ENCODE measurements around the gene RIPOR3.

The RIPOR3 gene

DNA sequence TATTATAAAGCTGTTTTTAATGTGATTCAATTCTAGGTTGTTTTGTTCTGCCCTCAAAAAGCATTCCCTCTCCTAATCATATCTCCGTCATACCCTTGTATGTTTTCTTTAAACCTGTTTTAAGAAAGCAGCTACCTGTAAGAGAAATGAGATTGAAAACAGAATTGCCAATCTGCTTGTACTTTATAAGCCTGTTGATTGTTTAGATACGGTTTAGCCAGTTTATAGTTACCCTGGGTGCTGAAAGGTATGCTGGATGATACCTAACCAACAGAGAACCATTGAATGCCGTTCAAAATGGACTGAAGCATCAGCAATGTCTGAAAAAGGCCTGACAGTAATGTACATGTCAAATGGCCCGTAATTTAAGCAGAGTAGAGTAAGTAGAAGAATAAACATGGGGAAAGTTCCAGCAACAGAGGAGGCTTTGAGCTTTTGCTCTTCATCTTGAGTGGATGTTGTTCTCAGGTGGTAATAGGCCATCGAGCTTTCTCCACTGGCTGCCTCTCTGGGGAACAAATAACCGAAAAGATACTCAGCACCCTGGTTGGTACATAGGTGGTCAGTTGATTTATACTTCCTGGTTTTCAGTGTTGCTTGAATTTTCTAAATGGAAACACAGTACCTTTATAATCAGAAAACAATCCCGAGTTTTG, 153.7 kb downstream of the RIPOR3 start:
- TF ChIP-seq CTCF (IDR thresholded peaks at IDR 0.05): no peak
- H3K27ac ChIP-seq: peak overlapping the region; percentile 83
- H3K4me1 ChIP-seq (ENCODE audit: control insufficient read depth in 1 of 2, insufficient read depth in 1 of 2, low read depth in 1 of 2, low read length in 1 of 2): peaks cover 71 to 77% of the 10 kb centered on the region in 2 experiments
- no peaks in the 10 kb centered on the region for H3K36me3 ChIP-seq
- H3K27me3 ChIP-seq: no peaks in the 10 kb centered on the region
- peak overlapping the region in 1 of 2 experiments; percentile 22 for H3K4me3 ChIP-seq (ENCODE audit: low read depth in 1 of 2, low read length in 1 of 2)
- no peaks in the 10 kb centered on the region for H3K9me3 ChIP-seq

DNA sequence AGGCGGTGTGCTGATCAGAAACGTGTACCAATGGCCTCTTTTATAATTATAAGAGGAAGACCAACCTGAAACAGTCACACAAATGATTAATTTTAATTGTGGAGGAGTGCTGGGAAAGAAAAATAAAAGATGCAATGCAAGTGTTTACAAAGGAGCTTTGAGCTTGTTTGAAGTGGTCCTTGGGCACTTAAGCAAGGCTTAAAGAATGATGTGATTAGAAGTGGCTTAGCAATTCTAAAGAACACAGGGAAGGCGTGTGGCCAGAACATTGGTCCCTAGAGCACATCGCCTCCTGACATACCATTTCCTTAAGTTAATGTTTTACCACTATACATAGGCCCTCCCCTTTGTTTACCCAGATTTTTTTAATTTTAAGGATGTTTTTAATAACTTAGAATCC, 155.0 kb downstream of the RIPOR3 start:
- H3K27me3 ChIP-seq: no peaks in the 10 kb centered on the region
- no peak overlapping the region for H3K4me3 ChIP-seq (ENCODE audit: low read depth in 1 of 2, low read length in 1 of 2)
- TF ChIP-seq CTCF (IDR thresholded peaks at IDR 0.05): no peak
- H3K36me3 ChIP-seq: no peaks in the 10 kb centered on the region
- no peaks in the 10 kb centered on the region for H3K9me3 ChIP-seq
- peaks cover 68% of the 10 kb centered on the region in 2 experiments for H3K4me1 ChIP-seq (ENCODE audit: control insufficient read depth in 1 of 2, insufficient read depth in 1 of 2, low read depth in 1 of 2, low read length in 1 of 2)
- H3K27ac ChIP-seq: no peak overlapping the region
